ENCODE results near the gene ATXN10. TPM values are rescaled to one million over a fixed set of nuclear protein-coding genes. Genes with fewer than 3 reads are reported as not detected.
A peak's percentile ranks its signal among the peaks of the same experiment; 100 is the strongest.

ATXN10 gene
- total RNA-seq, 1 donor from 2014 or later = 106 TPM

DNA sequence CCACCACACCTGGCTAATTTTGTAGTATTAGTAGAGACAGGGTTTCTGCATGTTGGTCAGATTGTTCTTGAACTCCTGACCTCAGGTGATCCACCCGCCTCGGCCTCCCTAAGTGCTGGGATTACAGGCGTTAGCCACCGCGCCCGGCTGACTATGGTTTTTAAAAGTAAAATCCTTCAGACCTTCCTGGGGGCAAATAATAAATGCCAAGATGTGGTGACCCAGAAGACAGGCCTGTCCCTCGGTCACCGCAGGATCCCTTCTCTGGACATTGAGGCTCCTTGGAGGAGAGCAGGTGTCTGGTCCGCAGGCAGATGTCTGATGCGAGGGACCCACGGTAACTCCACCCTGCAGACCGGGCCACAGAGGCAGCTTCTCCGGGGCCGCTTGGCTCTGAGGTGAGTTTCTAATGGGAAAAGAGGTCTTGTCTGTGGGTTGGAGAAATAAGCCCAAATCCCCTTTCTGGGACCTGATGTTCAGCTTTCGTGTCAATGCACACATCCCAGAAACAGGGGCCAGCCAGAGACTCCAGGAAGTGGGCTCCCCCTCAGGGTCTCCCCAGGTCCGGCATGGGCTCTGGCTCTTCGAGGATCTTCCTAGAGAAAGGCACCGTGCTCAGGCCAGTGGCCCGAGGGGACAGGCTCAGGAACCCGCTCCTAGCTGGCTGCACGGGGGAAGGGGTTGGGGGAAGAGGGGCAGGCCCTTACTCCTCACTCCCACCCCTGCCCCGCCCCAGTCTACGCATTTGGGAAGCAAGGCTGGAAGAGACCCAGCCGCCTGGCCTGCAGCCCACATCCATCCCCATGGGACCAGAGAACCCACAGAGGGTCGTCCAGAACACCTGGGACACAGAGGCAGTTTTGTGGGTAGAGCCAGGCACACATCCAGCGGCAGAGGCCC, 204.8 kb downstream of the ATXN10 start:
- ATAC-seq = no peak
- intact Hi-C loops (cut with DNase I) = no loop called here
- peaks cover 46% of the 10 kb centered on the region for H3K27me3 ChIP-seq (ENCODE audit: low read depth)
- no peak overlapping the region for H3K4me3 ChIP-seq
- DNase-seq = peak; percentile 34
- H3K27ac ChIP-seq = no peak overlapping the region
- TF ChIP-seq, protein P1, sequence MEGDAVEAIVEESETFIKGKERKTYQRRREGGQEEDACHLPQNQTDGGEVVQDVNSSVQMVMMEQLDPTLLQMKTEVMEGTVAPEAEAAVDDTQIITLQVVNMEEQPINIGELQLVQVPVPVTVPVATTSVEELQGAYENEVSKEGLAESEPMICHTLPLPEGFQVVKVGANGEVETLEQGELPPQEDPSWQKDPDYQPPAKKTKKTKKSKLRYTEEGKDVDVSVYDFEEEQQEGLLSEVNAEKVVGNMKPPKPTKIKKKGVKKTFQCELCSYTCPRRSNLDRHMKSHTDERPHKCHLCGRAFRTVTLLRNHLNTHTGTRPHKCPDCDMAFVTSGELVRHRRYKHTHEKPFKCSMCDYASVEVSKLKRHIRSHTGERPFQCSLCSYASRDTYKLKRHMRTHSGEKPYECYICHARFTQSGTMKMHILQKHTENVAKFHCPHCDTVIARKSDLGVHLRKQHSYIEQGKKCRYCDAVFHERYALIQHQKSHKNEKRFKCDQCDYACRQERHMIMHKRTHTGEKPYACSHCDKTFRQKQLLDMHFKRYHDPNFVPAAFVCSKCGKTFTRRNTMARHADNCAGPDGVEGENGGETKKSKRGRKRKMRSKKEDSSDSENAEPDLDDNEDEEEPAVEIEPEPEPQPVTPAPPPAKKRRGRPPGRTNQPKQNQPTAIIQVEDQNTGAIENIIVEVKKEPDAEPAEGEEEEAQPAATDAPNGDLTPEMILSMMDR (IDR thresholded peaks at IDR 0.05) = no peak
- no peaks in the 10 kb centered on the region for H3K9me3 ChIP-seq
- peaks cover 6% of the 10 kb centered on the region for H3K4me1 ChIP-seq
- no peaks in the 10 kb centered on the region for H3K36me3 ChIP-seq

DNA sequence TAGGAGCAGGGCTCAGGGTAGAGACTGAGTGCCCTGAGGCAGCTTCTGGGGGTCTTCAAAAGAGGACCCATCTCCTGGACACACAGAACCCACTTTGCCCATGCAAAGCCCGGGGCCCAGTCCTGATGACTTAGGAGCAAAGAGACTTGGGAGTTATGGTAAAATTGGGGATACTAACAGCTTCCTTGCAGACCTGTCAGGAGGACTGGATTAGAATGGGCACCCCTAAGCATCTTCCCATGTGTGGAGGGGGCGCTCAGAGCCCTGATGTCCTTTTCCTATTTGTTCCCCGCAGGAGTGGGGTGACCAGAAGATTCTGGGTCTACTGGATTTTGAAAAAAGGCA, 205.4 kb downstream of the ATXN10 start:
- Histone ChIP-seq H3K4me3 (no peak overlapping the region), H3K4me1 (peaks cover 6% of the 10 kb centered on the region), H3K36me3 (no peaks in the 10 kb centered on the region), H3K9me3 (no peaks in the 10 kb centered on the region), H3K27ac (no peak overlapping the region), H3K27me3 (ENCODE audit: low read depth) (peaks cover 52% of the 10 kb centered on the region)
- TF ChIP-seq, protein P1 (IDR thresholded peaks at IDR 0.05) = no peak
- peak; percentile 30 for DNase-seq
- intact Hi-C loops (cut with DNase I) = no loop called here
- no peak for ATAC-seq

GRCh38 chr22:45877651-45878050, 206.0 kb downstream of the ATXN10 start:
- intact Hi-C loops (cut with DNase I) = no loop called here
- Histone ChIP-seq H3K27me3 (ENCODE audit: low read depth) (peaks cover 59% of the 10 kb centered on the region), H3K9me3 (no peaks in the 10 kb centered on the region), H3K4me1 (peaks cover 6% of the 10 kb centered on the region), H3K36me3 (no peaks in the 10 kb centered on the region), H3K27ac (no peak overlapping the region), H3K4me3 (no peak overlapping the region)
- DNase-seq (peak; percentile 35), ATAC-seq (no peak)
- TF ChIP-seq, protein P1 (IDR thresholded peaks at IDR 0.05) = no peak

DNA sequence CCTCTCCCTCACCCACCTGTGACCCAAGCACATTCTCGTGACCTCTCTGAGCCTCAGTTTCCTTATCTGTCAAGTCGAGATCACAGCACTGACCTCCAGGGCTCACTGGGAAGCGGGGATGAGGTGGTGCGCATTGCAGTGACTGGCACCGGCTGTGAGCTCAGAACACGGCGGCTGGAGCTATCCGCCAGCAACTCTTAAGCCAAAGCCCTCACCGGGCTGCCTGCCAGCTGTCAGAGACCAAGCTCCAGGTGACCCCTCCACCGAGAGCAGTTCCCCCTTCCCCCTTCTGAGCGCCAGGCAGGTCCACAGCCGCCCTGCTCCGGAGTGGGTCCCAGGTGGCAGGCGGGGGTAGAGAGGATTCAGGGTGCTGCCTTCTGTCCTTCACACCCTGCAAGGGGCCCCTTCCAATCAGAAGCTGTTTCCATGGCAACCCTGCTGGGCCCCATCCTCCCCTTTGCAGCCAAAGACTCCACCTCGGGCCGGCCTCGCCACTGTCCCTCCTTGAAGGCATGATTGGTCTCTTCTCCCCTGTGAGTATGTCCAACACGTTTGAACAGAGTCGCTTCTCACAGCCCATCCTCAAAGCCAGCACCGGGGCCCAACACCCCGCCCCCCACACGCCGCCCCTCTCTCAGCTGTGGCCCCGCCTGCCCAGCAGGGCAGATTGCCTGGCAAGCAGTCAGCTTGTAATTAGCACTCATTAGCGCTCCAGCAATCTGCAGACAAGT, 206.6 kb downstream of the ATXN10 start:
- Histone ChIP-seq H3K36me3 (no peaks in the 10 kb centered on the region), H3K9me3 (no peaks in the 10 kb centered on the region), H3K4me1 (peaks cover 6% of the 10 kb centered on the region), H3K4me3 (no peak overlapping the region), H3K27me3 (ENCODE audit: low read depth) (peaks cover 63% of the 10 kb centered on the region), H3K27ac (no peak overlapping the region)
- ATAC-seq (no peak), DNase-seq (peak; percentile 38)
- TF ChIP-seq, protein P1 (IDR thresholded peaks at IDR 0.05) = no peak
- intact Hi-C loops (cut with DNase I) = no loop called here

DNA sequence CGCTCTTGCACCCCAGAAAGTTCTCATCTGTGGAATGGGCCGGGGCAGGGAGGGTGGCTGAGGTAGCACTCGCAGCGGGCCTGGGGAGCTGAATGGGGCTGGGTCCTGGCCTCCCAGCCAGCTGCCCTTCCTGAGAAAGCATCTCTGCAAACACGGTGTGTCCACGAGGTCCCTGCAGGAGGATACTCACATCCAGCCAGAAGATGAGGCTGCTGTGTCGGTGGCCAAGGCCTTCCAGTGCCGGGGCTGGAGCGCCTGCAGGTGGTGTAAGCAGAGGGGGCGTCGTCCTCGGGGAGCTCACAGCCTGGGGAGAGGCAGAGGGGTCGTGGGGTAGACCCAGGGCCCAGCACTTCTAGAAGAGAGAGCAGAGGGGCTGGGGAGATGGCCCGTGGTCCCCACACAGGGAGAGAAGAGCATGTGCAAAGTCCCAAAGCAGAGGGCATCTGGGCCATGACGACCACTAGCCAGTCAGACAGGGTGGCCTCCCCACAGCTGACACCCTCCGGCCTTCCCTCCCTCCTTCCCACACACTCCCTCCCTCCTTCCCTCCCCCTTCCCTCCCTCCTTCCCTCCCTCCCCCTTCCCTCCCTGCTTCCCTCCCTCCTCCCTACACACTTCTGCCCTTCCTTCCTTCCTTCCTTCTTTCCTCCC, 207.4 kb downstream of the ATXN10 start:
- ATAC-seq (no peak), DNase-seq (peak; percentile 34)
- H3K36me3 ChIP-seq = no peaks in the 10 kb centered on the region
- no peak overlapping the region for H3K4me3 ChIP-seq
- H3K9me3 ChIP-seq = no peaks in the 10 kb centered on the region
- H3K4me1 ChIP-seq = peaks cover 6% of the 10 kb centered on the region
- intact Hi-C loops (cut with DNase I) = no loop called here
- TF ChIP-seq, protein P1 (IDR thresholded peaks at IDR 0.05) = no peak
- H3K27ac ChIP-seq = no peak overlapping the region
- H3K27me3 ChIP-seq (ENCODE audit: low read depth) = peaks cover 68% of the 10 kb centered on the region

All from lower lobe of right lung (tissue), 2 donors.